HL-60 (cell line): ENCODE results near the gene MPLKIP.
"Not testable (repeated sequence)": the region's sequence is repeated elsewhere in the genome, so short reads cannot be mapped to it uniquely, and the experiment has no call there.

Experiments used
- CTCF ChIP-seq: IDR thresholded peaks from one replicate; pipeline ENCODE4 v1.5.1; 2011; ENCODE audit warnings: low read length, control low read depth, inconsistent platforms; ENCODE audit not compliant: insufficient read depth
- GABPA ChIP-seq: IDR thresholded peaks from 2 replicates; pipeline ENCODE4 v1.6.1; 2012; ENCODE audit warnings: low read depth
- POLR2AphosphoS5 ChIP-seq: IDR thresholded peaks from 2 replicates; pipeline ENCODE4 v1.6.1; 2012; ENCODE audit warnings: low read depth
- TF ChIP-seq, protein P1 (sequence below): IDR thresholded peaks from 2 replicates; pipeline ENCODE4 v1.6.1; 2012; ENCODE audit warnings: low read depth; ENCODE audit not compliant: insufficient replicate concordance

DNA sequence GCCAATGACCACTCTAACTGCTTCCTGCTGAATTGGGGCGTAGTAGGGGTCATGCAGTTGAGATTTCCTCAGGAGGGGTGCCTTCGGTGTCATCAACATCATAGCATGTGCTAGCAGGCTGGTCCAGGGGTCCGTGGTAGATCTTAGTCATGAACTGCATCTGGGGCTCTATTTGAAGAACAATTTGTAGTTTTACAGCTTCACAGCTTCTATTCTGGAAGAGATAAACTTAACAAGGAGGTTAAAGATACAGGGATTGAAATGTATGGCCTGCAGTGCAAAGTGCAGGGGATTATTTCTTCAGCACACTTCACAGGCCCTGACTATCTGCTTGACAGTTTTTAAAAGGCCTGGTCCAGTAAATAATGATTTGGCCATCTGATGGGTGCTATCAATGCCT is 33.8 kb upstream of the MPLKIP start:
- not testable (repeated sequence) for TF ChIP-seq CTCF, POLR2AphosphoS5, GABPA
- TF ChIP-seq, protein P1, sequence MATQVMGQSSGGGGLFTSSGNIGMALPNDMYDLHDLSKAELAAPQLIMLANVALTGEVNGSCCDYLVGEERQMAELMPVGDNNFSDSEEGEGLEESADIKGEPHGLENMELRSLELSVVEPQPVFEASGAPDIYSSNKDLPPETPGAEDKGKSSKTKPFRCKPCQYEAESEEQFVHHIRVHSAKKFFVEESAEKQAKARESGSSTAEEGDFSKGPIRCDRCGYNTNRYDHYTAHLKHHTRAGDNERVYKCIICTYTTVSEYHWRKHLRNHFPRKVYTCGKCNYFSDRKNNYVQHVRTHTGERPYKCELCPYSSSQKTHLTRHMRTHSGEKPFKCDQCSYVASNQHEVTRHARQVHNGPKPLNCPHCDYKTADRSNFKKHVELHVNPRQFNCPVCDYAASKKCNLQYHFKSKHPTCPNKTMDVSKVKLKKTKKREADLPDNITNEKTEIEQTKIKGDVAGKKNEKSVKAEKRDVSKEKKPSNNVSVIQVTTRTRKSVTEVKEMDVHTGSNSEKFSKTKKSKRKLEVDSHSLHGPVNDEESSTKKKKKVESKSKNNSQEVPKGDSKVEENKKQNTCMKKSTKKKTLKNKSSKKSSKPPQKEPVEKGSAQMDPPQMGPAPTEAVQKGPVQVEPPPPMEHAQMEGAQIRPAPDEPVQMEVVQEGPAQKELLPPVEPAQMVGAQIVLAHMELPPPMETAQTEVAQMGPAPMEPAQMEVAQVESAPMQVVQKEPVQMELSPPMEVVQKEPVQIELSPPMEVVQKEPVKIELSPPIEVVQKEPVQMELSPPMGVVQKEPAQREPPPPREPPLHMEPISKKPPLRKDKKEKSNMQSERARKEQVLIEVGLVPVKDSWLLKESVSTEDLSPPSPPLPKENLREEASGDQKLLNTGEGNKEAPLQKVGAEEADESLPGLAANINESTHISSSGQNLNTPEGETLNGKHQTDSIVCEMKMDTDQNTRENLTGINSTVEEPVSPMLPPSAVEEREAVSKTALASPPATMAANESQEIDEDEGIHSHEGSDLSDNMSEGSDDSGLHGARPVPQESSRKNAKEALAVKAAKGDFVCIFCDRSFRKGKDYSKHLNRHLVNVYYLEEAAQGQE = not testable (repeated sequence)
